Natural killer cell treated with Interleukin-12 subunit alpha and Interleukin-12 subunit beta and Interleukin-15 and Interleukin-18, amount 100 ng/mL, for 72 hours (primary cell): Measurements from ENCODE around the gene TFPI. TPM values are rescaled to one million over a fixed set of nuclear protein-coding genes. Genes with fewer than 3 reads are reported as not detected.
A peak's percentile ranks its signal among the peaks of the same experiment; 100 is the strongest.
"Not testable (repeated sequence)": the region's sequence is repeated elsewhere in the genome, so short reads cannot be mapped to it uniquely, and the experiment has no call there.

Experiments used
- ATAC-seq, 2 donors: fragments of 150-1000 bp; cut with Tn5 transposase in 1 of 2; sonication (Bioruptor Pico), chemical (Tn5 transposase) in 1 of 2; 2 replicates each; pipeline ENCODE4 v1.10.0; 2021
- DNase-seq: peaks from one replicate; pipeline ENCODE4 v3.0.0; 2022; ENCODE audit warnings: low spot score
- H3K27ac Mint-ChIP-seq, 2 donors: 1 replicate in 1 of 2; 2 replicates in 1 of 2; pipeline ENCODE4 v1.8.0; 2022; ENCODE audit warnings: mixed read lengths in 2 of 2, mild to moderate bottlenecking in 1 of 2, moderate library complexity in 1 of 2
- H3K27me3 Mint-ChIP-seq, 2 donors: 1 replicate in 1 of 2; 2 replicates in 1 of 2; pipeline ENCODE4 v1.8.0; 2022; ENCODE audit warnings: mixed read lengths in 2 of 2
- H3K36me3 Mint-ChIP-seq: one replicate; pipeline ENCODE4 v1.8.0; 2022; ENCODE audit warnings: mixed read lengths
- H3K4me1 Mint-ChIP-seq, 2 donors: 1 replicate in 1 of 2; 2 replicates in 1 of 2; pipeline ENCODE4 v1.8.0; 2022; ENCODE audit warnings: low read depth in 2 of 2, mixed read lengths in 2 of 2, mild to moderate bottlenecking in 1 of 2
- H3K4me3 Mint-ChIP-seq: one replicate; pipeline ENCODE4 v1.8.0; 2022; ENCODE audit warnings: mixed read lengths
- H3K9me3 Mint-ChIP-seq: 2 replicates; pipeline ENCODE4 v1.8.0; 2022; ENCODE audit warnings: mixed read lengths
- total RNA-seq, 2 donors: library from RNA; stranded (reverse); gene quantifications; one replicate each; pipeline ENCODE4 v1.2.3, GENCODE V29; 2022

The TFPI gene
- total RNA-seq, 2 donors from 2014 or later, result 0.56 to 1.9 TPM

DNA sequence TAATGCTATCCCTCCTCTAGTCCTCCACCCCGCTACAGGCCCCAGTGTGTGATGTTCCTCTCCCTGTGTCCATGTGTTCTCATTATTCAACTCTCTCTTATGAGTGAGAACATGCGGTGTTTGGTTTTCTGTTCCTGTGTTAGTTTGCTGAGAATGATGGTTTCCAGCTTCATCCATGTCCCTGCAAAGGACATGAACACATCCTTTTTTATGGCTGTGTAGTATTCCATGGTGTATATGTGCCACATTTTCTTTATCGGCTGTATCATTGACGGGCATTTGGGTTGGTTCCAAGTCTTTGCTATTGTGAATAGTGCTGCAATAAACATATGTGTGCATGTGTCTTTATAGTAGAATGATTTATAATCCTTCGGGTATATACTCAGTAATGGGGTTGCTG, 17.8 kb upstream of the TFPI start:
- ATAC-seq, H3K27me3 Mint-ChIP-seq, H3K27ac Mint-ChIP-seq: not testable (repeated sequence)

DNA sequence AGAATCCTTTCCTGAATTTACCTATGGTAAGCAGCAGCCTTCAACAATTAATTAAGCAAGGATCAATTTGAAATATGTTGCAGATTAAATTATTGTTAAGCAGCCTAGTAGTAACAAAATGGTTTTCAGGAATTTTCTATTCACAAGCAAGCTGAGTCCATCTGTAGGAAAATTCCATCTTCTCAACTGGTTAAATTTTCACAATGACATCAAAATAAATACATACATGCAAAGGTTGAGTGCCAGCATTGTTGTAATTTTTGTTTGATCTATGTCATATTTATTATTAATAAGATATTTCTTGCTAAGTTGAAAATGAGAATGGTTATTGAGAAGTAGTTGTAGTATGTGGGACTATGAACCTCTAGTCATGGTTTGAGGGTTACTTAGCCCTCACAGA, 15.3 kb upstream of the TFPI start:
- no peaks in the 10 kb centered on the region for H3K4me1 Mint-ChIP-seq
- no peak overlapping the region for H3K4me3 Mint-ChIP-seq

More for the DNA sequence above, 17.8 kb upstream of the TFPI start:
- not testable (repeated sequence) for H3K9me3 Mint-ChIP-seq, H3K4me1 Mint-ChIP-seq, DNase-seq, H3K4me3 Mint-ChIP-seq, H3K36me3 Mint-ChIP-seq

DNA sequence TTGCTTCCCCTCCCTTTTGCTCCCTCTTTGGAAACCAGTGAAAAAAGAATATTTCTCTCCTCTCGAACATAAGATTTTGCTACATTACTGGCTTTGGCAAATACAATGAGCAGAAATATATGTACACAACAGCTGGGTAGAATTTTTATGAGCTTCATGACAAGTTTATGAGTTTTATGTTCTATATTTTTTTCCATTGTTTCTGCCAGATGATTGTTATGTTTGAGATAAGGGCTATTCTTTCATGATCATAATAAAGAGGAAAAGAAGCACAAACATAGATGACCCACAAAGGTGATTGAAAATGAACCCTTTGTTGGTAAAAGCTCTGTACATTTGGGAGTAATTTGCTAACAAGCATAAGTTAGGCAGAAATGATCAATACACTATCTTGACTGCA, 14.8 kb upstream of the TFPI start:
- H3K4me3 Mint-ChIP-seq, result no peak overlapping the region
- H3K36me3 Mint-ChIP-seq, result no peaks in the 10 kb centered on the region
- H3K9me3 Mint-ChIP-seq, result peaks cover 9% of the 10 kb centered on the region
- H3K4me1 Mint-ChIP-seq, result no peaks in the 10 kb centered on the region
- H3K27me3 Mint-ChIP-seq, result peaks cover 0 to 3% of the 10 kb centered on the region in 2 donors
- no peak overlapping the region for H3K27ac Mint-ChIP-seq
- DNase-seq, result no peak
- no peak for ATAC-seq

More for the DNA sequence above, 15.3 kb upstream of the TFPI start:
- ATAC-seq (no peak), DNase-seq (no peak)
- peaks cover 9% of the 10 kb centered on the region for H3K9me3 Mint-ChIP-seq
- no peak overlapping the region for H3K27ac Mint-ChIP-seq
- peaks cover 0 to 3% of the 10 kb centered on the region in 2 donors for H3K27me3 Mint-ChIP-seq
- no peaks in the 10 kb centered on the region for H3K36me3 Mint-ChIP-seq

DNA sequence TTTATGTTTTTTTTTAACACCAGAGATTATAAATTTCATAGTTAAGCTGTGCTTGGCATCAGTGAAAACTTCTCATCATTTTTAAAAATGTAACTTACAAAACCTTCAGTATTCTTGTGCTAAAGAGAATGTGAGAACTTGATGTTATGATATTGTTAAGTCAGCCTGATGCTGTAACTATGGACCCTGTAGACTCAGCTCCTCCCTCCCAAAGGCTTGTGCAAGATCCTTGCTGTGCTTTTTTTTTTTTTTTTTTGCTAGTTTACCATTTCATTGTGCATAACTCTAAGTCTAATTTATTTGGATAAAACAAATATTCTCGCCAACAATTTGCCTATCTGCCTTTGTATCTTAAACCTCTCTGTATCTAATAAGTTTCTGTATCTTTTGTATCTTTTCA, 12.9 kb upstream of the TFPI start:
- Mint-ChIP-seq H3K9me3 (peaks cover 2% of the 10 kb centered on the region), H3K4me3 (no peak overlapping the region), H3K36me3 (no peaks in the 10 kb centered on the region), H3K27me3 (peaks cover 0 to 3% of the 10 kb centered on the region in 2 donors), H3K27ac (no peak overlapping the region), H3K4me1 (no peaks in the 10 kb centered on the region)
- no peak for DNase-seq
- no peak for ATAC-seq

DNA sequence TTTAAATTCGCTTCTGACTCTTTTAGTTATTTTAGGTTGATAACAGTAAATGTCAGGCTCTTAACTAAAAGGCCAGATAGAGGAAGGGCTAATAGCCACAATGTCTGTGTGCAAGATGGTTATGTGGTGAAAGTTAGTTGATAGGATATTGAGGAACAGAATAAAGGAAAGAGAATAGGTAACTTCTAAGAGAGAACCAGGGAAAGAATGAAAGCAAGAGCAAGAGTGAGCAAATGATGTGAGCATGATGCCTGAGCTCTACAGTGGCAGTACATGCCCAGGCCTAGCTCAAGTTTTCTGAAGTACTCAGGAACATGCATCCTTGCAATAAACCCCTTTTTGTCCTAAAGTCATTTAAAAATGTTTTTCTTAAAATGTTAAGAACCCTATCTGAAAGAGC, 12.5 kb upstream of the TFPI start:
- H3K36me3 Mint-ChIP-seq, result no peaks in the 10 kb centered on the region
- H3K4me1 Mint-ChIP-seq, result no peaks in the 10 kb centered on the region
- no peaks in the 10 kb centered on the region for H3K9me3 Mint-ChIP-seq
- ATAC-seq (no peak), DNase-seq (no peak)
- peaks cover 0 to 3% of the 10 kb centered on the region in 2 donors for H3K27me3 Mint-ChIP-seq
- H3K27ac Mint-ChIP-seq, result no peak overlapping the region
- H3K4me3 Mint-ChIP-seq, result no peak overlapping the region

DNA sequence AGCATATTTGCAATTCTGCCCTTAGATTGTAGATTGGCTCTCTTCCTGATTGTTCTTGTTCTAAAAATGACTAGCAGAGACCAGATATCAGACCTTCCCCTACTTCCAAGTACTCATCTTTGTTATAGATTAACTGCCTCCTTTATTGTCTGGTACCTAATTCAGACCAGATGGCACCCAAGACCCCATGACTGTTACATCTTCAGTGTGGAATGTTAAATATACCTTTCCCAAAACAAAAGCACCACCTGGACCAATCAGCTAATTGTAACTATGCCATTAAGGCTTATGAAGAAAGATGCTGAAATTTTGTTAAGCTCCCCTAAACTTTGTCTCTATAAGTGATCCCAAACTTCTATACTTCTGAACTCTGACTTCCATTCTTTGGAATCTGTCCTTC, 12.0 kb upstream of the TFPI start:
- H3K4me3 Mint-ChIP-seq, result no peak overlapping the region
- DNase-seq, result no peak
- H3K4me1 Mint-ChIP-seq, result no peaks in the 10 kb centered on the region
- no peak for ATAC-seq
- no peak overlapping the region for H3K27ac Mint-ChIP-seq
- H3K36me3 Mint-ChIP-seq, result no peaks in the 10 kb centered on the region
- peaks cover 0 to 3% of the 10 kb centered on the region in 2 donors for H3K27me3 Mint-ChIP-seq
- H3K9me3 Mint-ChIP-seq, result no peaks in the 10 kb centered on the region

DNA sequence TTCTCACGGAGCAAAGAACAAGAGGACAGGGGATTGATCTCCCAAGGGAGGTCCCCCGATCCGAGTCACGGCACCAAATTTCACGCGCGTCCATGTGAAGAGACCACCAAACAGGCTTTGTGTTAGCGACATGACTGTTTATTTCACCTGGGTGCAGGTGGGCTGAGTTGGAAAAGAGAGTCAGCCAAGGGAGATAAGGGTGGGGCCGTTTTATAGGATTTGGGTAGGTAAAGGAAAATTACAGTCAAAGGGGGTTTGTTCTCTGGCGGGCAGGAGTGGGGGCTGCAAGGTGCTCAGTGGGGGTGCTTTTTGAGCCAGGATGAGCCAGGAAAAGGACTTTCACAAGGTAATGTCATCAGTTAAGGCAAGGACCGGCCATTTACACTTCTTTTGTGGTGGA, 11.4 kb upstream of the TFPI start:
- DNase-seq, H3K4me3 Mint-ChIP-seq, H3K27me3 Mint-ChIP-seq, H3K27ac Mint-ChIP-seq, H3K4me1 Mint-ChIP-seq, ATAC-seq, H3K9me3 Mint-ChIP-seq, H3K36me3 Mint-ChIP-seq: not testable (repeated sequence)

DNA sequence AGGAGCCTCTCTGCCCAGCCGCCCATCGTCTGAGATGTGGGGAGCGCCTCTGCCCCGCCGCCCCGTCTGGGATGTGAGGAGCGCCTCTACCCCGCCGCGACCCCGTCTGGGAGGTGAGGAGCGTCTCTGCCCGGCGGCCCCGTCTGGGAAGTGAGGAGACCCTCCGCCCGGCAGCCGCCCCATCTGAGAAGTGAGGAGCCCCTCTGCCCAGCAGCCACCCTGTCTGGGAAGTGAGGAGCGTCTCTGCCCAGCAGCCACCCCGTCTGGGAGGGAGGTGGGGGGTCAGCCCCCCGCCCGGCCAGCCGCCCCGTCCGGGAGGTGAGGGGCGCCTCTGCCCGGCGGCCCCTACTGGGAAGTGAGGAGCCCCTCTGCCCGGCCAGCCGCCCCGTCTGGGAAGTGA, 2.3 kb upstream of the TFPI start:
- not testable (repeated sequence) for H3K4me3 Mint-ChIP-seq, H3K4me1 Mint-ChIP-seq, H3K27me3 Mint-ChIP-seq, ATAC-seq, H3K9me3 Mint-ChIP-seq, H3K36me3 Mint-ChIP-seq, H3K27ac Mint-ChIP-seq, DNase-seq

DNA sequence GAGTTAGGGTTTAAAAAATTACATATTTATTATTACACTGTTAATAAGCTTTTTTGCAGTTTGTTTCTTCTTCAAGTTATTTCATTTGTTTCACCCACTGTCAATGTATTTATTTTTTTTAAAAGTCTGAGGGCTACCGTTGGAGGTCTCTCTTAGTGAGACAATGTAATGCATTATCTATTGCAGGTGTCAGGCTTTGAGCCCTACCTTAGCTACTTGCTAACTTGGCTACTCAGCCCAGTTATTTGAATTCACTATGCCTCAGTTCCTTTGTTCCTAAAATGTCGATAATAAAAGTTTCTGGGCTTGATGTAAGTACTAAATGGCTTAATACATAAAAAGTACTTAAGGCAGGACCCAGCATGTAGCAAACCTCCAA, 458 bp upstream of the TFPI start:
- Mint-ChIP-seq H3K4me1 (no peaks in the 10 kb centered on the region), H3K27ac (no peak overlapping the region), H3K4me3 (no peak overlapping the region), H3K36me3 (no peaks in the 10 kb centered on the region), H3K9me3 (no peaks in the 10 kb centered on the region), H3K27me3 (no peaks in the 10 kb centered on the region)
- DNase-seq (no peak), ATAC-seq (no peak)

DNA sequence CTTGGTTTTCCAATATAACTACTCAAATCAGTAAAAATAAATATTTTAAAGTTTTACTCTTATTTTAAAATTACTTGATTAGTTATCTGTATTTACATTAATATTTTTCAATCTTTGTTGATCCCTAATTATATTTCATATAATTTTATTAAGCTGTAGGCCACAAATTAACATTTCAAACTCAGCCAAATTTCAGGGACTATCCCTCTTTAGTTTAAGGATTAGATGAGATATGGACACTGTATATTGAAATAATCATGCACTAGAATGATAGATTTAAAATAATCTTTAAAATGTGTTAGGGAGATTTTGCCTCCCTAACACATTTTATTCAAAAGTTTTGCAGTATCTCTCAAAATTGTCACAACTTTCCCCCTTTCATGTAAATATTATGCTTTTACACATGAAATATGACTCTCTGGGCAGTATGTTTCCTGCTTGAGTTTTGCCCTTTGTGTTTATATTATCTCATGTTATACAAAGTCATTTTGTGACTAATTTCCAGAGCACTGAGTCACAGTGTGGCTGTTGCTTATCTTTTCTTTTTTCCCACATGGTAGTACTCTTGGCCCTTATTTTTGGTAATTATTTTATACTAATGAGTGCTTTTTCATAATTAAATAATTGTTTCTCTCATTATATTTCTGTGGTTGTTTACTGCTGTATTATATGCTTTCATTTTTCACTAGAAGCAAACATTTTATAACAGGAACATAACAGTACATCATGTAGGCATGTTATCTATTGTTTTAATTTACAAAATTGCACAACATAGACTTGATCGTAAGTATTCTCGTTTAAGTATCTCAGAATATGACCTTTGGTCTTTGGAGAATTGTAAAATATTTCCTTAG, 1.2 kb downstream of the TFPI start:
- no peaks in the 10 kb centered on the region for H3K27me3 Mint-ChIP-seq
- no peak for DNase-seq
- no peaks in the 10 kb centered on the region for H3K4me1 Mint-ChIP-seq
- peak in 1 of 2 donors; percentile 72 for ATAC-seq
- H3K4me3 Mint-ChIP-seq, result no peak overlapping the region
- no peak overlapping the region for H3K27ac Mint-ChIP-seq
- H3K36me3 Mint-ChIP-seq, result no peaks in the 10 kb centered on the region
- H3K9me3 Mint-ChIP-seq, result no peaks in the 10 kb centered on the region

DNA sequence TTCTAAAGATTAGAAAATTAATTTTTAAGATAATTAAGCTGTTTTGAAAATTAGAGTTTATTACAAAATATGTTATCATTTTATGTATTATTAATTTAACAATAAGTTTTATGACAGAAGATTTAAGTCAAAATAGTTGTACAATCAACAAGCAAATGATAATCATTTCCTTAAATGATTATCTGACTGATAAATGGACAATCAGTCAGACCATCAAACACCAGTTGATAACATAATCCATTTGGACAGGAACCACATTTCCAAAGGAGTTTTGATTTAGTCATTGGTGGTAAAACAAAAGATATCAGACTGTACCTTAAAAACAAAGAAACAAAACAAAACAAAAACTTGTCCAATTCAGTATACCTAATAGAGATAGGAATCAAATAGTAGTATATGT, 1.9 kb downstream of the TFPI start:
- Mint-ChIP-seq H3K4me1 (no peaks in the 10 kb centered on the region), H3K9me3 (no peaks in the 10 kb centered on the region), H3K4me3 (no peak overlapping the region), H3K27ac (no peak overlapping the region), H3K27me3 (no peaks in the 10 kb centered on the region), H3K36me3 (no peaks in the 10 kb centered on the region)
- ATAC-seq (no peak), DNase-seq (no peak)

DNA sequence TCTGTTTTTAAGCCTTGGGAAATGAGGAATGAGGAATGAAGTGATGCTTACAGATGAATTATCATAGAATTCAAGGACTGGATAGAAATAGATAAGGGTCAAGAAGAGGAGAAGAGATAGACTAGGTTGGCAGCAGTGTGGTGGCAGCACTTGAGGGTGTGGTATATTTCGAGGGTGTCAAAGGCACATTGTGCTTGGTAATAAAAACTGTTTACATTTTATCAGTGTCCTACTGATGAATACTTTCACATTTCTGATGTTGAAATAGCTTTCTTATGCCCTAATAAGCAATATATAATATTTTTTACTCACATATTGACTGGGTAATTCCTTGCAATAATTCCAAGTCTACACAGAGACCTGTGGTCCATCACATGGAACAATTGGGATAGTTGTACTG, 3.4 kb downstream of the TFPI start:
- Mint-ChIP-seq H3K27me3 (no peaks in the 10 kb centered on the region), H3K36me3 (no peaks in the 10 kb centered on the region), H3K4me3 (no peak overlapping the region), H3K27ac (no peak overlapping the region), H3K4me1 (no peaks in the 10 kb centered on the region), H3K9me3 (no peaks in the 10 kb centered on the region)
- DNase-seq, result no peak
- ATAC-seq, result no peak

DNA sequence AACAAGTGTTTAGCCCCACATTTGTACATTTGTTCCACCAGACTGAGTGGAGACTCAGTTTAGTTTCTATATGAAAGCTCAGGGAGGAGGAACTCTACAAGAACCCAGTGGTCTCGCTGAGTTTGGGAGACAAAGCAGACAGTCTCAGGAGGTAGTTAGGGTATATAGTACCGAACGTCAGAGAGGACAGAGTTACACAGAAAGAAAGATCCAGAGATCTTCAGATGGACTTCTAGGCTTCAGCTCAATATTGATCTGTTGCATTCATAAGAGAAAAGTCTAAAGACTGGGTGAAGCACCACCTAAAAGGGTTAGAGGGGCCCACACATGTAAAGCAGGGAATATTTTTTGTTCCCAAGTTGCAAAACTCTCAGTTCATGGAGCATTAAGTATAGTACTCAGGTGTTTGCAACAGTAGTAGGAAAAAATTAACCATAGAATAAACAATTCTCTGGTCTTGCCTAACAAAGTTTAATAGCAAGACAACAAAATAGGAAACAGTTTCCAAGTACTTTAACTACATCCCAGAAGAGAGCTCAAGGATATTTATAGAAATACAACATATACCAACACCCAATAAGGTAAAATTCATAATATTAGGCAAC, 4.2 kb downstream of the TFPI start:
- Mint-ChIP-seq H3K27me3 (no peaks in the 10 kb centered on the region), H3K9me3 (no peaks in the 10 kb centered on the region), H3K27ac (no peak overlapping the region), H3K36me3 (no peaks in the 10 kb centered on the region), H3K4me3 (no peak overlapping the region), H3K4me1 (no peaks in the 10 kb centered on the region)
- ATAC-seq (no peak), DNase-seq (no peak)

DNA sequence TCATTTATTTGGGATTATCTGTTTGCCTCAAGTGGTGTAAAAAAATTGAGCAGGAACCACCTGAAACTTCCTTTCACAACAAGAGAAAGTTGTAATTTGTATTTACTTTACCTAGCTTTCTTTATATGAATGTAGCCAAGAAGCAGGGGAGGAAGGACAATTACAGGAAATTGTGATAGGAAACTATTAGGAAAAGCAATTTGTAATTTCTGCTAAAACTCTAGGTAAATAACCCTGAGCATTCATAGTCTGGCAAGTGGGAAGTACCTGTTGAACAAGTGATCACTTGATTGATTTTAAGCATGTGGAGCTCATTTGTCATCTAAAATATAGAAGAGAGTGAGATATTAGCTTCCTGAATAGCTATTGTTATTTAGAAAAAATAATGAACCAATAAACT, 5.0 kb downstream of the TFPI start:
- Mint-ChIP-seq H3K4me1 (no peaks in the 10 kb centered on the region), H3K27me3 (no peaks in the 10 kb centered on the region), H3K27ac (no peak overlapping the region), H3K36me3 (no peaks in the 10 kb centered on the region), H3K4me3 (no peak overlapping the region), H3K9me3 (no peaks in the 10 kb centered on the region)
- ATAC-seq (no peak), DNase-seq (no peak)
